T-cell (primary cell): ENCODE results near the gene KEL. TPM values are rescaled to one million over a fixed set of nuclear protein-coding genes. Genes with fewer than 3 reads are reported as not detected.

ENCODE experiments used
- ATAC-seq, 4 experiments: fragments of 200-7000 bp in 3 of 4; fragments of 150-1000 bp in 1 of 4; cut with Tn5 transposase; replicated peaks in 1 of 4; 1 replicate in 3 of 4; 2 replicates in 1 of 4; pipeline ENCODE4 v1.10.0; 2021; ENCODE audit warnings: moderate library complexity in 3 of 4, mild to moderate bottlenecking in 2 of 4, moderate number of reproducible peaks in 1 of 4
- CTCF ChIA-PET, 2 donors: fragments of 300-600 bp; sonication (Branson Sonifier 250); formaldehyde crosslinking; loops; one replicate each; lab custom pipeline; 2022; ENCODE audit warnings: antibody characterized with exemption in 2 of 2; lab: Charles Lee
- POLR2A ChIA-PET, 2 donors: fragments of 300-600 bp; sonication (Branson Sonifier 250); formaldehyde crosslinking; loops; one replicate each; lab custom pipeline; 2022; ENCODE audit warnings: antibody characterized with exemption in 2 of 2; lab: Charles Lee
- DNase-seq, 35 experiments: peaks; one replicate each; pipeline versions ENCODE4 v3.0.0 to v3.0.0-alpha.2; 2013 to 2023
- H3K27ac ChIP-seq: one replicate; pipeline ENCODE4 v1.5.1; 2013; ENCODE audit warnings: low read length
- H3K27me3 ChIP-seq, 2 experiments: replicated peaks in 1 of 2; 1 replicate in 1 of 2; 2 replicates in 1 of 2; pipeline versions ENCODE4 v1.6.1 to v1.7.0; 2013; ENCODE audit warnings: low read length in 1 of 2, mixed read lengths in 1 of 2; ENCODE audit not compliant: control insufficient read depth in 2 of 2, insufficient read depth in 2 of 2; ENCODE audit errors: extremely low read depth in 1 of 2
- H3K36me3 ChIP-seq, 2 donors: 1 replicate in 1 of 2; 2 replicates in 1 of 2; pipeline versions ENCODE4 v1.6.1 to v1.7.0; 2013; ENCODE audit warnings: low read length in 1 of 2; ENCODE audit not compliant: control insufficient read depth in 2 of 2, insufficient read depth in 1 of 2; ENCODE audit errors: extremely low read depth in 1 of 2
- H3K4me1 ChIP-seq, 2 experiments: 1 replicate in 1 of 2; 2 replicates in 1 of 2; pipeline versions ENCODE4 v1.6.1 to v1.7.0; 2013; ENCODE audit warnings: low read length in 2 of 2, mixed read lengths in 1 of 2; ENCODE audit not compliant: insufficient read depth in 2 of 2, control insufficient read depth in 1 of 2; ENCODE audit errors: extremely low read depth in 1 of 2
- H3K4me3 ChIP-seq, 2 donors: 1 replicate in 1 of 2; 2 replicates in 1 of 2; pipeline versions ENCODE4 v1.5.1 to v1.7.0; 2013; ENCODE audit warnings: mild to moderate bottlenecking in 2 of 2, low read length in 1 of 2, moderate library complexity in 1 of 2; ENCODE audit not compliant: control insufficient read depth in 1 of 2; ENCODE audit errors: extremely low read depth in 1 of 2
- H3K9me3 ChIP-seq: 2 replicates; pipeline ENCODE4 v1.7.0; 2013
- H3K27ac Mint-ChIP-seq, 2 donors: one replicate each; pipeline ENCODE4 v1.8.0; 2020 to 2021; ENCODE audit warnings: mild to moderate bottlenecking in 2 of 2, mixed read lengths in 2 of 2
- H3K27me3 Mint-ChIP-seq, 2 donors: one replicate each; pipeline ENCODE4 v1.8.0; 2021 to 2022; ENCODE audit warnings: mixed read lengths in 2 of 2
- H3K36me3 Mint-ChIP-seq: one replicate; pipeline ENCODE4 v1.8.0; 2021; ENCODE audit warnings: mixed read lengths
- H3K4me1 Mint-ChIP-seq, 3 donors: one replicate each; pipeline ENCODE4 v1.8.0; 2020 to 2022; ENCODE audit warnings: mixed read lengths in 3 of 3, mild to moderate bottlenecking in 1 of 3
- H3K4me3 Mint-ChIP-seq, 3 donors: one replicate each; pipeline ENCODE4 v1.8.0; 2020 to 2022; ENCODE audit warnings: mild to moderate bottlenecking in 3 of 3, mixed read lengths in 3 of 3, moderate library complexity in 3 of 3
- H3K9me3 Mint-ChIP-seq, 3 donors: one replicate each; pipeline ENCODE4 v1.8.0; 2020 to 2022; ENCODE audit warnings: mixed read lengths in 3 of 3
- WGBS: methylation state at CpG from one replicate; pipeline ENCODE4 v1.1.5; 2013; ENCODE audit warnings: missing lambda C conversion rate; ENCODE audit not compliant: insufficient coverage; 5-methylcytosine and 5-hydroxymethylcytosine counted together
- total RNA-seq, 35 experiments: library from RNA in 6 of 35; stranded (reverse) in 6 of 35; fragments of 120-200 nt in 1 of 35; gene quantifications; one replicate each; pipeline versions ENCODE4 v1.2.1 to v1.2.4 and lab custom pipeline; 2013 to 2026

KEL gene
- total RNA-seq, 5 donors from 2014 or later (not counting 1 experiment from before 2014, with no cell fraction given) = 0.14 to 0.82 (median 0.28) TPM

DNA sequence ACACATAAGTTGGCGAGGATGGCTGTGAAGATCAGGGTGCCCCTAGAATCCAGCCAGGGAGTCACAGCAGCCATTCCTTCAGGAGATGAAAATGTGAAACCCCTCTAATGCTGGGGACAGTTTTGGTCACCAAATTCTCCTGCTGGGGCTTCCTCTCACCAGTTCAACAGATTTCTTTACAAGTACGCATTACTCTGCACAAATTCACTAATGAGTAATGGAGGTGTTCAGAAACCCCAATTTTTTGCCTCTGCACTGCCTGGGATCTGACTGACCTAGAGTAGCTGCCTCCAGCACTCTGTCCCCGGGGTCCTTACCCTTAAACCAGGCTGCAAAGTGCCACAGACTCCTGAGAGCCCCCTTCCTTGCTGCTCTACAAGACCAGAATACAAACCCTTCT is 44.7 kb downstream of the KEL start:
- no peak overlapping the region for H3K4me3 Mint-ChIP-seq
- H3K4me3 ChIP-seq = no peak overlapping the region
- DNase-seq = no peak
- H3K4me1 ChIP-seq = no peaks in the 10 kb centered on the region
- H3K4me1 Mint-ChIP-seq = no peaks in the 10 kb centered on the region
- no CpG with 5 or more reads among the region's 3 CpGs for WGBS
- no peaks in the 10 kb centered on the region for H3K9me3 ChIP-seq
- no peaks in the 10 kb centered on the region for H3K36me3 ChIP-seq
- POLR2A ChIA-PET = no interaction called here
- peaks cover 0 to 14% of the 10 kb centered on the region in 2 donors for H3K27me3 Mint-ChIP-seq
- no peak overlapping the region for H3K27ac ChIP-seq
- no peaks in the 10 kb centered on the region for H3K36me3 Mint-ChIP-seq
- no peaks in the 10 kb centered on the region for H3K9me3 Mint-ChIP-seq
- H3K27me3 ChIP-seq = peaks cover 0 to 17% of the 10 kb centered on the region in 2 experiments
- H3K27ac Mint-ChIP-seq = no peak overlapping the region
- CTCF ChIA-PET = no interaction called here
- no peak for ATAC-seq

DNA sequence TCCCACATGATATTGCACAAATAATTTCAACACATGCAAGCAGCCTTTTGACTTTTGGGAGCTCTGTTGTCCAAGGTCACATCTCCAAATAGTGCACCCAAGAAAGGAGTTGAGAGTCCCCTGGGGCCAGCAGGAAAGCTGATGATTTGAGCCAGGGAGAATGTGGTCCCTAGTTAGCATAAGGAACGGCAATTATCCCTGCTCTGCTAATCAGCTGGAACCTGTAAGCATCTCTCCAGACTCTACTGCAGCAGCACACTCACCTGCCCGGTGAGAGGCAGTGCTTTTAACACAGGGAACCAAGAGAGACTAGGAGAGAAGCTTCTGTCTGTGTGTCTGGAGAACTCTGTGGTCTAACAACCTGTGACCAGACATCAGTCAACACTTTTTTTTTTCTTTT is 45.7 kb downstream of the KEL start:
- no peak overlapping the region for H3K4me3 Mint-ChIP-seq
- no peaks in the 10 kb centered on the region for H3K9me3 ChIP-seq
- no peak overlapping the region for H3K4me3 ChIP-seq
- CTCF ChIA-PET = interaction anchor here in 1 of 2 donors (0.6 kb wide), 1 partner anchor 417 kb away, joined by 4 read pairs; no protein-coding TSS in a partner anchor
- no CpG with 5 or more reads among the region's 2 CpGs for WGBS
- no peaks in the 10 kb centered on the region for H3K4me1 Mint-ChIP-seq
- DNase-seq (no peak), ATAC-seq (no peak)
- no peaks in the 10 kb centered on the region for H3K9me3 Mint-ChIP-seq
- H3K36me3 Mint-ChIP-seq = no peaks in the 10 kb centered on the region
- peaks cover 1 to 18% of the 10 kb centered on the region in 2 donors for H3K27me3 Mint-ChIP-seq
- no peaks in the 10 kb centered on the region for H3K36me3 ChIP-seq
- no peak overlapping the region for H3K27ac ChIP-seq
- no peaks in the 10 kb centered on the region for H3K4me1 ChIP-seq
- POLR2A ChIA-PET = no interaction called here
- no peak overlapping the region for H3K27ac Mint-ChIP-seq
- H3K27me3 ChIP-seq = peaks cover 0 to 17% of the 10 kb centered on the region in 2 experiments

DNA sequence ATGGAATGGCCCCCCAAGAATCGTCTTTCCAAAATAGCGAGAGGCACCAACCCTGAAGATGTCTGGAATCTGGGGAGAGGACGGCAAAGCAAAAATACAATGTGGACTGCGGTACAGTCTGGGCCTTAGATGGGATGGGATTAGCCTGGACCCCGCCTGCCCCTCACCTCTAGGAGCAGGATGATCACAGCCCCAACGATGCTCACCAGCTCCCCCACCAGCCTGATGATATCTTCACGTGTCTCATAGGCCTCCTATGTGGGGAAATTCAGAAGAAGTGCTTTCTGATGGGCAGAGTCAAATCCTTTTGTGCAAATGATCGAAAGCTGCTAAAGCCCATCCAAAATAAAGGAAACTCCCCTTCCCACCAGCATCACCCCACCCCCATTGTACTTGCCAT is 46.8 kb downstream of the KEL start:
- peaks cover 8 to 20% of the 10 kb centered on the region in 2 donors for H3K27me3 Mint-ChIP-seq
- ATAC-seq (no peak), DNase-seq (no peak)
- Histone ChIP-seq H3K27me3 (peaks cover 0 to 21% of the 10 kb centered on the region in 2 experiments), H3K9me3 (no peaks in the 10 kb centered on the region), H3K36me3 (no peaks in the 10 kb centered on the region), H3K27ac (no peak overlapping the region), H3K4me1 (no peaks in the 10 kb centered on the region), H3K4me3 (no peak overlapping the region)
- WGBS = 80% methylated on average over 3 of the region's 8 CpGs
- ChIA-PET POLR2A (no interaction called here), CTCF (interaction anchor here in 1 of 2 donors (0.6 kb wide), 1 partner anchor 197 kb away, joined by 4 read pairs; no protein-coding TSS in a partner anchor)
- H3K27ac Mint-ChIP-seq = no peak overlapping the region
- no peaks in the 10 kb centered on the region for H3K4me1 Mint-ChIP-seq
- no peaks in the 10 kb centered on the region for H3K9me3 Mint-ChIP-seq
- H3K36me3 Mint-ChIP-seq = no peaks in the 10 kb centered on the region
- no peak overlapping the region for H3K4me3 Mint-ChIP-seq

DNA sequence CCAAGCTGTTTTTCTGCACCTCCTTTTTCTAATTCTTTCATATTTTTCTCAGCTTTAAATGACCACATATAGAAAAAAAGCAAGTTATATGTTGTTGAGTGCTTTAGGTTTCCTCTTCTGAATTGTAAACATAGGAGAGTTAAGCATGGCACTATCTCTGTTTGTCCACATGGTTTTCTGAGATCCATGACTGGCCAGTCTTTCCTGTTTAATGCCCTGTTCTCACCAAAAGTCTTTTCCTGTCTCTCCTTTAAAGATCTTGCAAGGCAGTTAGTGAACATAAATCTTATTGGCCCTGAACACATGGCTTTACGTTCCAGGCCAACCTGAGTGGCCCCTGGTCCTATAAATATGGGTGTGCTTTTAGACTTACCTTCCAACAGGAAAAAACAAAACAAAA is 48.0 kb downstream of the KEL start:
- Mint-ChIP-seq H3K4me3 (no peak overlapping the region), H3K27me3 (peaks cover 15 to 25% of the 10 kb centered on the region in 2 donors), H3K9me3 (no peaks in the 10 kb centered on the region), H3K27ac (no peak overlapping the region), H3K36me3 (no peaks in the 10 kb centered on the region), H3K4me1 (no peaks in the 10 kb centered on the region)
- H3K9me3 ChIP-seq = no peaks in the 10 kb centered on the region
- no peaks in the 10 kb centered on the region for H3K4me1 ChIP-seq
- ATAC-seq = no peak
- CTCF ChIA-PET = no interaction called here
- no CpG with 5 or more reads among the region's 1 CpG for WGBS
- no peak overlapping the region for H3K4me3 ChIP-seq
- DNase-seq = no peak
- H3K27ac ChIP-seq = no peak overlapping the region
- H3K27me3 ChIP-seq = peaks cover 0 to 26% of the 10 kb centered on the region in 2 experiments
- POLR2A ChIA-PET = no interaction called here
- H3K36me3 ChIP-seq = no peaks in the 10 kb centered on the region

DNA sequence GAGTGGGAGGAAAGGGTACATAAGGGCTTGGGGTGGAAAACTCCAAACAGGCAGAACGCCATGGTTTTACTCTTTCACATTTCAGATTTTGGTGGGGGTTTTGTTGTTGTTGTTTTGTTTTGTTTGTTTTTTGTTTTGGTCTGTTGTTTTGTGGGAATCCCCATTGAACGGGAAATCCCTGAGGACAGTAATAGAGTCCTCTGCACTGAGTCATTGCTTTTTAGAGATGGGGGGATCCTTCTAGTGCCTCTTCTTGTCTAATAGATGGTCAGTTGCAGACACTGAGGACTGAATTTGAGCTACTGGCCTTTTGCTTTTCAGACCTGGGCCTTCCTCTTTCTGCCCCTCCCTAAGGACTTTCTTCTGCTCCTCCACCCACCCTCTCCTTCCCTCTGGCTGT is 48.6 kb downstream of the KEL start:
- no peak overlapping the region for H3K27ac ChIP-seq
- no peaks in the 10 kb centered on the region for H3K9me3 ChIP-seq
- H3K4me1 ChIP-seq = no peaks in the 10 kb centered on the region
- no peaks in the 10 kb centered on the region for H3K36me3 ChIP-seq
- CTCF ChIA-PET = interaction anchor here in 1 of 2 donors (0.6 kb wide), 1 partner anchor 93 kb away, joined by 3 read pairs; no protein-coding TSS in a partner anchor
- no peak overlapping the region for H3K4me3 ChIP-seq
- no peaks in the 10 kb centered on the region for H3K36me3 Mint-ChIP-seq
- WGBS = no CpG with 5 or more reads among the region's 2 CpGs
- peaks cover 21 to 30% of the 10 kb centered on the region in 2 donors for H3K27me3 Mint-ChIP-seq
- no peak overlapping the region for H3K27ac Mint-ChIP-seq
- peaks cover 0 to 24% of the 10 kb centered on the region in 2 experiments for H3K27me3 ChIP-seq
- POLR2A ChIA-PET = no interaction called here
- DNase-seq (no peak), ATAC-seq (no peak)
- no peaks in the 10 kb centered on the region for H3K4me1 Mint-ChIP-seq
- no peaks in the 10 kb centered on the region for H3K9me3 Mint-ChIP-seq
- H3K4me3 Mint-ChIP-seq = no peak overlapping the region

DNA sequence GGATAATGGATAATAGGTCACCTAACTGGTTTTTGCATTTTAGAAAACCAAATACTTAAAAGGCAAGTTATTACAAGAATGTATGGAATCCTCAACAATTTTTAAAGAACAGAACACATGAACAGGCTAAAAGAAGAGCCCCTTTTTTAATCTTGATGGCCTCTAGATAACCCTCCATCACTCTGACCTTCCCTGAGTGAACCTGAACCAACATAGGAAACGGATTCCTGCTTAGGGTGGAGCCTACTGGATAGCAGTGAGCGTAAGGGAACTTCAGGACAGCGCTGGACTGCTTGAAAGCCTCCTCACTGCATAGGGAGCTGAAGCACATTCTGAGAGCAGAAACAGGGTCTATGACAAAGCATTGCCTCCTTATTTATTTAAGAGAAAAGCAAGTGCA is 49.1 kb downstream of the KEL start:
- 61% methylated on average over 3 of the region's 3 CpGs for WGBS
- peaks cover 0 to 29% of the 10 kb centered on the region in 2 experiments for H3K27me3 ChIP-seq
- H3K9me3 ChIP-seq = no peaks in the 10 kb centered on the region
- H3K4me1 Mint-ChIP-seq = no peaks in the 10 kb centered on the region
- DNase-seq (no peak), ATAC-seq (no peak)
- H3K36me3 ChIP-seq = no peaks in the 10 kb centered on the region
- H3K27me3 Mint-ChIP-seq = peaks cover 22 to 35% of the 10 kb centered on the region in 2 donors
- ChIA-PET CTCF (interaction anchor here in 1 of 2 donors (0.6 kb wide), 1 partner anchor 93 kb away, joined by 3 read pairs; no protein-coding TSS in a partner anchor), POLR2A (no interaction called here)
- H3K9me3 Mint-ChIP-seq = no peaks in the 10 kb centered on the region
- H3K4me3 Mint-ChIP-seq = no peak overlapping the region
- no peaks in the 10 kb centered on the region for H3K4me1 ChIP-seq
- H3K36me3 Mint-ChIP-seq = no peaks in the 10 kb centered on the region
- H3K27ac Mint-ChIP-seq = no peak overlapping the region
- H3K4me3 ChIP-seq = no peak overlapping the region
- H3K27ac ChIP-seq = no peak overlapping the region
